Gastroesophageal sphincter (tissue), 3 donors: ENCODE data around the gene TSPO.

ENCODE experiments used
- EP300 ChIP-seq: sonication (generic); formaldehyde crosslinking; IDR thresholded peaks from one replicate; pipeline ENCODE4 v1.6.1; 2017; ENCODE audit warnings: antibody characterized with exemption, mild to moderate bottlenecking
- POLR2A ChIP-seq, 2 donors: fragments of 450-650 bp; IDR thresholded peaks; one replicate each; pipeline ENCODE4 v1.6.1; 2017; ENCODE audit warnings: antibody characterized with exemption in 2 of 2, mild to moderate bottlenecking in 2 of 2, moderate library complexity in 1 of 2
- POLR2AphosphoS5 ChIP-seq: sonication (generic); formaldehyde crosslinking; IDR thresholded peaks from one replicate; pipeline ENCODE4 v1.6.1; 2017; ENCODE audit warnings: antibody characterized with exemption
- TF ChIP-seq, protein P1 (sequence below), 4 experiments: fragments of 200-600 bp in 2 of 4; fragments of 450-650 bp in 2 of 4; sonication (generic) in 1 of 4; IDR thresholded peaks; one replicate each; pipeline ENCODE4 v1.5.1; 2017 to 2019; ENCODE audit warnings: antibody characterized with exemption in 4 of 4, mild to moderate bottlenecking in 2 of 4, moderate library complexity in 2 of 4

DNA sequence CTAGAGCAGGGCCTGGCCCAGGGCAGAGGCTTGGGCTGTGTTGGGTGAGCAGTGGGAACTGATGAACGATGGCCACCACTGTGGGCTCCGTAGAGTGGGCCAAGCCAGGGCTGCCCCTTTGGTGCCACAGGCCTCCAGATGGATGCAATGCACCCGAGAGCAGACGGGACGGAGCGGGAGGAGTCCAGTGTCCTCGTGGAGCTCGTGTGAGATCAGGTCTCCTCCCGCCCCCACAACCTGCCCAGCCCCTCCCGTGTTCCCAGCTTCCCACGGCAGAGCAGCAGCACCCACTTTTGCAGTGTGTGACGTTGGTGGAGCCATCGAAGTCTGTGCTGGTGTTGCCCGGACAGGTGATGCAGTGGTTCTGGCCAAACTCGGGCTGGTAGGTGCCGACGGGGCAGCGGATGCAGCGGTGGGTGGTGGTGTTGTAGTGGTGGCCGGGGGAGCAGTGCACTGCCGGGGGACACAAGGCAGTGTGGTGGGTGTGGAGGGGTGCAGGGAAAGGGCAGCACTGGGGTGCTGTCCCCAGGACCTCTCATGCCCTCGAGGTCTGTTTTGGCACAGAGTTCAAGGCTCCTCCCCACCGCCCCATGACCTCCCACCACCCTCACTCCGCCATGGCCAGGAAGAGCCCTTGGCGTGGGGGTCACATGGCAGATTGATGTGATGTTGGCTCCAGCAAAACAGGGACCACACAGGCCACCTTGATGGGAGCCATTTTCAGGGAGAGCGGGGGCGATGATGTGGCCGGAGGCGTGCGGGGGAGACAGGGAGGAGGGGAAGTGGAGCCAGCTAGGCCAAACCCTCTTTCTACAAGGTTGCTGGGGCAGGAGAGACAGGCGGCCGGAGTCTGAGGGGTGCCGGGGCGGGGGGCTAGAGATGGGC, 59.5 kb downstream of the TSPO start:
- TF ChIP-seq, protein P1, sequence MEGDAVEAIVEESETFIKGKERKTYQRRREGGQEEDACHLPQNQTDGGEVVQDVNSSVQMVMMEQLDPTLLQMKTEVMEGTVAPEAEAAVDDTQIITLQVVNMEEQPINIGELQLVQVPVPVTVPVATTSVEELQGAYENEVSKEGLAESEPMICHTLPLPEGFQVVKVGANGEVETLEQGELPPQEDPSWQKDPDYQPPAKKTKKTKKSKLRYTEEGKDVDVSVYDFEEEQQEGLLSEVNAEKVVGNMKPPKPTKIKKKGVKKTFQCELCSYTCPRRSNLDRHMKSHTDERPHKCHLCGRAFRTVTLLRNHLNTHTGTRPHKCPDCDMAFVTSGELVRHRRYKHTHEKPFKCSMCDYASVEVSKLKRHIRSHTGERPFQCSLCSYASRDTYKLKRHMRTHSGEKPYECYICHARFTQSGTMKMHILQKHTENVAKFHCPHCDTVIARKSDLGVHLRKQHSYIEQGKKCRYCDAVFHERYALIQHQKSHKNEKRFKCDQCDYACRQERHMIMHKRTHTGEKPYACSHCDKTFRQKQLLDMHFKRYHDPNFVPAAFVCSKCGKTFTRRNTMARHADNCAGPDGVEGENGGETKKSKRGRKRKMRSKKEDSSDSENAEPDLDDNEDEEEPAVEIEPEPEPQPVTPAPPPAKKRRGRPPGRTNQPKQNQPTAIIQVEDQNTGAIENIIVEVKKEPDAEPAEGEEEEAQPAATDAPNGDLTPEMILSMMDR (IDR thresholded peaks at IDR 0.05), result no peak
- TF ChIP-seq POLR2A (IDR thresholded peaks at IDR 0.05), result no peak
- no peak for TF ChIP-seq POLR2AphosphoS5
- no peak for TF ChIP-seq EP300
